GM10248 (cell line): ENCODE results near the gene POU5F2.

Experiments
- CTCF ChIA-PET: fragments of 300-600 bp; sonication (Branson Sonifier 250); formaldehyde crosslinking; extraction: SDS; loops from one replicate; lab custom pipeline; 2021; ENCODE audit warnings: antibody characterized with exemption; lab: Yijun Ruan, JAX
- POLR2A ChIA-PET: fragments of 350-650 bp; sonication (Branson Sonifier 250); formaldehyde crosslinking; extraction: SDS; loops from one replicate; lab custom pipeline; 2020; ENCODE audit warnings: antibody characterized with exemption; lab: Yijun Ruan, JAX
- DNase-seq: peaks from one replicate; pipeline ENCODE4 v3.0.0; 2012; ENCODE audit errors: extremely low spot score
- TF ChIP-seq, protein P1 (sequence below): IDR thresholded peaks from 2 replicates; pipeline ENCODE4 v1.5.1; 2012; ENCODE audit warnings: mild to moderate bottlenecking, low read depth; ENCODE audit errors: extremely low read depth, missing control alignments, control extremely low read depth

Gene POU5F2

DNA sequence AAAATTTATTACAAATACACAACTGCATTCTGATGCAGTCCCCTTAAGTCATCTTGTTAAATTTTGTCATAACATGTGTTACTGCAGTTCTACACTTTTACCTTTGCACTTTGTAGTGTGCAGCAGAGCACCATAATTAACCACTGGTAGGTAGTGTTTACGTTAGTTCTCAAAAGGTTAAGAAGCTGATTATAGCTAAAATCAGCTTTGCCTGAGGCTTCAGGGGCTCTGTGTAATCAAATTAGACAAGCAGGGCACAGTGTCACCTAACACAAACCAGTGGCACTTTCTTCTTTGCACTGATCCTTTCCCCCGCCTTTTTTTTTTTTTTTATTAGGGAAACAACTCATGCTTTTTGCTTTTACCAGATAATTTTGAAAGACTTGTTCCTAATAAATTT, 26.1 kb downstream of the POU5F2 start:
- no peak for DNase-seq
- ChIA-PET CTCF (no interaction called here), POLR2A (no interaction called here)
- TF ChIP-seq, protein P1, sequence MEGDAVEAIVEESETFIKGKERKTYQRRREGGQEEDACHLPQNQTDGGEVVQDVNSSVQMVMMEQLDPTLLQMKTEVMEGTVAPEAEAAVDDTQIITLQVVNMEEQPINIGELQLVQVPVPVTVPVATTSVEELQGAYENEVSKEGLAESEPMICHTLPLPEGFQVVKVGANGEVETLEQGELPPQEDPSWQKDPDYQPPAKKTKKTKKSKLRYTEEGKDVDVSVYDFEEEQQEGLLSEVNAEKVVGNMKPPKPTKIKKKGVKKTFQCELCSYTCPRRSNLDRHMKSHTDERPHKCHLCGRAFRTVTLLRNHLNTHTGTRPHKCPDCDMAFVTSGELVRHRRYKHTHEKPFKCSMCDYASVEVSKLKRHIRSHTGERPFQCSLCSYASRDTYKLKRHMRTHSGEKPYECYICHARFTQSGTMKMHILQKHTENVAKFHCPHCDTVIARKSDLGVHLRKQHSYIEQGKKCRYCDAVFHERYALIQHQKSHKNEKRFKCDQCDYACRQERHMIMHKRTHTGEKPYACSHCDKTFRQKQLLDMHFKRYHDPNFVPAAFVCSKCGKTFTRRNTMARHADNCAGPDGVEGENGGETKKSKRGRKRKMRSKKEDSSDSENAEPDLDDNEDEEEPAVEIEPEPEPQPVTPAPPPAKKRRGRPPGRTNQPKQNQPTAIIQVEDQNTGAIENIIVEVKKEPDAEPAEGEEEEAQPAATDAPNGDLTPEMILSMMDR: no peak

DNA sequence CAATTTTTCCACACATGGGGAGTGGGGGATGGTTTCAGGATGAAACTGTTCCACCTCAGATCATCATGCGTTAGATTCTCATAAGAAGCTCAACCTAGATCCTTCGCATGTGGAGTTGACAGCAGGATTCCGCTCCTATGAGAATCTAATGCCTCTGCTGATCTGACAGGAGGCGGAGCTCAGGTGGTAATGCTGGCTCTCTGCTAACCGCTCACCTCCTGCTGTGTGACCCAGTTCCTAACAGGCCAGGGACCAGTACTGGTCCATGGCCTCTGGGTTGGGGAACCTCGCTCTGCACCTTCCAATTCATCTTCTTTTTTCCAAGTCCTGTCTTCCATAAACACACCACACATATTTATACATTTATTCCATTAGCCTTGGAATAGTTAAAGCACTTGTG, 33.0 kb downstream of the POU5F2 start:
- TF ChIP-seq, protein P1: no peak
- ChIA-PET POLR2A (no interaction called here), CTCF (no interaction called here)
- no peak for DNase-seq

DNA sequence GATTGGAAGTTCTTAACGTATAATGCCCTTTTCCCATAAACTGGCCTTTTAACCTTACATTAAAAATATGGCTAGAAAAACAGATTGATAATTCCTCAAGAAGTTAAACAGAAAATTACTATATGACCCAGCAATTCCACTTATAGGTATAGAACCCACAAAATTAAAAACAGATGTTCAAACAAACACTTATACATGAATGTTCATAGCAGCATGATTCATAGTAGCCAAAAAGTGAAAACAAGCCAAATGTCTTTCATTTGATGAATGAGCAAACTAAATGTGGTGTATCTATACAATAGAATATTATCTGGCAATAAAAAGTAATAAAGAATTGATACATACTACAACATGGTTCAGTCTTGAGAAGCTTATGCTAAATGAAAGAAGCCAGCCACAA, 35.5 kb downstream of the POU5F2 start:
- TF ChIP-seq, protein P1: no peak
- CTCF ChIA-PET: no interaction called here
- no peak for DNase-seq
- POLR2A ChIA-PET: no interaction called here

DNA sequence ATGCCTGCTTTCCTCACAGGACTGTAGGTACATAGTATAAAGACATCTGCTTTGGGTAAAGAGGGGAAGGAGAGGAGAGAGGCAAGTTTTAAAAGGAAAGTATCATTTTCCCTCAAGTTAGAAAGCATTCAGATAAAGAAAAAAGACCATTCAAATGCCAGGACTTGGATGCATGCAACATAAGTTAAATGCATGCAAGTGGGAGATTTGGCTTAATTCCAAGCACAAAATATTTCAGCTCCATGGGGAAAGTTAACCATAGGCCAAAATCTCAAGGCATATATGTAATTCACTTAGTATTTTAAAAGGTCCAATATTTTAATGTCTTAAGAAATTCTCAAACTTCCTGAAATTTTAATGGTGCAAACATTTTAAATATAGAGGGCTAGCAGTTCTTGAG, 36.4 kb downstream of the POU5F2 start:
- TF ChIP-seq, protein P1: no peak
- ChIA-PET CTCF (no interaction called here), POLR2A (no interaction called here)
- no peak for DNase-seq

DNA sequence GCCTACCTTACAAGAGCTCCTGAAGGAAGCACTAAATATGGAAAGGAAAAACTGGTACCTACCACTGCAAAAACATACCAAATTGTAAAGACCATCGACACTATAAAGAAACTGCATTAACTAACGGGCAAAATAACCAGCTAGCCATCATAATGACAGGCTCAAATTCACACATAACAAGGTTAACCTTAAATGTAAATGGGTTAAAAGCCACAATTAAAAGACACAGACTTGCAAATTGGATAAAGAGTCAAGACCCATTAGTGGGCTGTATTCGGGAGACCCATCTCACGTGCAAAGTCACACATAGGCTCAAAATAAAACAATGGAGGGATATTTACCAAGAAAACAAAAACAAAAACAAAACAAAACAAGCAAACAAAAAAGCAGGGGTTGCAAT, 49.4 kb downstream of the POU5F2 start:
- POLR2A ChIA-PET: no interaction called here
- DNase-seq: no peak
- CTCF ChIA-PET: no interaction called here
- TF ChIP-seq, protein P1: no peak
